ENCODE data around the gene ZNF324.
"Not testable (repeated sequence)": the region's sequence is repeated elsewhere in the genome, so short reads cannot be mapped to it uniquely, and the experiment has no call there.

The ZNF324 gene

DNA sequence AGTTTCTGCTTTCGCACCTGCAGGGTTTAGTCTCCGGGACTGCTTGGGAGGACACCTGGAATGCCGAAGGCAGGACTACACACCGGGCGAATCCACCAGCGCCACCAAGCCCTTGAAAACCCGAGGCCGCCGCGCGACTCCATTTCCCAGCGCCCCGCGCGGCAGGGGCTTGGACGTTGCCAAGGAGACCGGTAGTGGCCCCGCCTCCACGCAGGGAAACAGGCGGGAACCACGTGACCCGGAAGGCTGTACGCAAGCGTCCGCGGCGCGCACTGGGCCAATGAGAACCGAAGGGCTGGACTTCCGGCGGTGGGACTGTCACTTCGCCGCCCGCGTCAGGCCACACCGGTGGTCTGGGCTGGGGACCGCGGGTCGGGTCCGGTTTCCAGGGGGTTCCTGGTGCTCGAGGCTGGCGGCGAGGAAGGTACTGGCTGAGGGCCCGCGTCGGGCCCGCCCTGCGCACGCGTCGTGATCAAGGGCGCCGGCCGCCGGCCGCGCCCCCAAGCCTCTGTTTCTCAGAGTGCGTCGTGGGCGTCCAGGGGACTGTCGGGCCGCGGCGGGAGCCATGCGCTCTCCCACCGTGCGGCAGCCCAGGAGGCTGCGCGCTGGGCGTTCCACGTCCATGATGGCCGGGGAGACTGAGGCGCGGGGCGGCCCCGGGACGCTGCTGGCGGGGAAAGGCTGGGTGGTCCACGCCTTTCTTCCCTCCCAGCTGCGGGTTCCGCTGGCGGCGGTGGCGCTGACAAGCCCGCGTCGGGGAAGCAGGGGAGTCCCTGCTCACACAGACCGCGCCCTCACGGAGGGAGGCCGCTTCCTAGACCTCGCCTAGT, at the start of gene ZNF324:
Gene ZNF324 (plus strand): TSS at position 321 of the 830 bp plus-strand sequence. CDS start 2,106 bp downstream, outside the sequence.
- DNase-seq: peak; percentile 72 to 91

DNA sequence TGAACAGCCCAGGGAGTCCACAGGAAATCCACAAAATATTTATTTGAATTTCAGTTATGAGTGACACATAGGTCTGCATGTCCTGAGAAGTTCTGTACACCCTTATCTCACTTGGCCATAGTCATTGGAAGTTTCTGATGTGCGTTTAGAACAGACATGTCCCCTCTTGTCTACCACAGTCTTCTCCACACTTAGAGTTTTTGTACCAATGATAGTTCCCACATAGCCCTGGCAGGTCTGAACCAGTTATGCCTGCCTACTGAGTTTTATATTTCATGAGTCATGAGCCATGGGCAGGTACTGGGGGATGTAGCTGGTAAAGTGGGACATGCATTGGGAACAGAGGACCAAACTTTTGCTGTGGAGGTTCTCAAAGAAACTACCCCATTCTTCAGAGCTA, 38.3 kb upstream of the ZNF324 start:
- no peak for DNase-seq

DNA sequence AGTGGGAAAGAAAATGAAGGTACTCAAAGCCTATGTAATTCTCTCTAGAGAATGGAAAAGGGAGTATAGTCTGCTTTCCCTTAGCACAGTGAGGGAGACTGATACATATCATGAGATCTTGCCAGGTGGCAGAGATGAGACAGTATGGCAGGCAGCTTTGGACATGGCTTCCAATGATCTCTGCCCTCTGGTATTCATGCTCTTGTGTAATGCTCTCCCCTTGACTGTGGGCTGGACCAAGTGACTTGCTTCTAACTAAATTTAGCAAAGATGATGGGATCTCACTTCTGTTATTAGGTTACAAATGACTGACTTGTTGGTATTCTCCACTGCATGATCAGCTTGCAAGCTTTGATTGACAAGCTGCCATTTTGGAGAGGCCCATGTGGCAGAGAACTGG, 37.1 kb upstream of the ZNF324 start:
- DNase-seq: no peak

DNA sequence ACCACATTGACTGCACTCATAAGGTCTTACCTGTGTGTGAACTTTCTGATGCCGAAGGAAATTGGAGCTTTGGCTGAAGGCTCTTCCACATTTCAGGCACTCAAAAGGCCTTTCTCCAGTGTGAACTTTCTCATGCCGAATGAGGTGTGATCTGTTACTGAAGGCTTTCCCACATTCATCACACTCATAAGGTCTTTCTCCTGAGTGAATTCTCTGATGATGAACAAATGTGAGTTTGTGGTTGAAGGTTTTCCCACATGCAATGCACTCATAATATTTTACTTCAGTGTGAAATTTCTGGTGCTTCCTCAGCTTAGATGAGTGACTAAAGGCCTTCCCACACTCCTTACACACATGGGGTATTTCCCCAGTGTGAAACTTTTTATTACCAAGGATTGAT, 32.7 kb upstream of the ZNF324 start:
- no peak for DNase-seq

DNA sequence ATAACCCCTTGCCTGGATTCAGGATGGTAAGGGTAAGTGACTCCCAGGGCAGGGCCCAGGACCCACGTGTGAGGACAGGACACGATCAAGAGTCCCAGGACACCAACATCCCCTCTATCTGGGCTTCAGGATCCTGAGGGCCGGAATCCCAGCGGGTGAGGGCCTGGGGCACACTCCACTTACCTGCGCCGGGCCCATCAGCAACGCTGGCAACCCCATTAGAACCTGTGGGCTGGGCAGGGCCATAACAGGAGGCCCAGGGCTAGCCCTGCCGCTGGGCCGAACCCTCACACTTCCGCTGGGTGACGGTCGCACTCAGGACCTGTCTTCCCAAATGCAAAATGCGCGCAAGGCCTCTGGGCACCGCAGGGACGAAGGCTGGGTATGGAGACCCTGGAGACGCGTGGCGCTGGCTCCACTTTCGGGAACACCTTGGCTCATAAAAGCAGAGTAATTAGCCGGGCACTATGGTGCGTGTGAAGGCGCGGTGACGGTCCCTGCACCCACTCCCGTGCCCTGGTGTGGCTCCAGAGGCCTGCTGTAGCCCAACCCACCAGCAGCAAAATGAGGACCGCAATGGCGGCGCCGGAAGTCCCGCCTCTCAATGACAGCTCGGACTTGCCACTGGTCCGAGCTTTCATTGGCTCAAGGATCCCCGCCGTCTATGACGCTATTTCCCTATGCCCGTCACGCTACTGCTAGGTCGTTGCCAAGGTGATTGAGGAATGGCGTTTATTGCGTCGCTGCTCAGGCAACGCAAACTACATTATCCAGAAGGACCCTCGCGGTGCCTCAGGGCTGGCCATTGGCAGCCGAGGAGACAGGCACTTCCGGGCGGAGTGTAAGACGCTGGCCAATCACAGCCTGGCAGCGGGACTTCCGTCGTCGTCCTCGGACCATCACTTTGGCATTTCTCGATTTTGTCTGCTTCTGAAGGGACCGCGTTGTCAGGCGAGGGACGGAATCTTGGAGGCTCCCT, 27.0 kb upstream of the ZNF324 start, which contains the start of gene ZNF132:
Gene ZNF132 (minus strand): TSS at position 578 of the 979 bp plus-strand sequence. CDS start 332 bp downstream, at position 246.
- peak; percentile 99 to 100 for DNase-seq

DNA sequence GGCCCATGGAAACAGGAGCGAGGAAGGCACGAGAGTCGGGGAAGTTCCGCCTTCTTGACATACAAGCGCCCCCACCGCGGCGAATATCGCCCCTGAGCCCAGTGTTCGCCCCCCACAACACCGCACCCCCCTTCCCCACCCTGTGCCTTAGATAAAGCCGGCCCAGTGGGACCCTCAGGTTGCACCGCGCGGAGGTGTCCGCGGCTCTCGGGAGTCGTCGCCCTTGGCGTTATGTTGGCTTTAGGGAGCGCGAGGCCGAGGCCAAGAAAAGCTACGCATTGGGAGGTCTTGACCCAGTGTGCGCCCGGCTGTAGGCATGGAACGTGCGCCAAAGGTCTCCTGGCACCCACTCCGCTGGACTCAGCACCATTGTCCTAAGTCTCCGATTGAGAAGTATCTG, 26.3 kb upstream of the ZNF324 start:
- no peak for DNase-seq

DNA sequence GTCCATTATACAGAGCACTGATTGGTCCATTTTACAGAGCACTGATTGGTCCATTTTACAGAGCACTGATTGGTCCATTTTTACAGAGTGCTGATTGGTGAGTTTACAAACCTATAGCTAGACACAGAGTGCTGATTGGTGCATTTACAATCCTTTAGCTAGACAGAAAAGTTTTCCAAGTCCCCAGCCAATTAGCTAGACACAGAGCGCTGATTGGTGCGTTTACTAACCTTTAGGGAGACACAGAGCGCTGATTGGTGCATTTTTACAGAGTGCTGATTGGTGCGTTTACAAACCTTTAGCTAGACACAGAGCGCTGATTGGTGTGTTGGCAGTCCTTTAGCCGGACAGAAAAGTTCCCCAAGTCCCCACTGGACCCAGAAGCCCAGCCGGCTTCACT, 23.9 kb upstream of the ZNF324 start:
- not testable (repeated sequence) for DNase-seq

DNA sequence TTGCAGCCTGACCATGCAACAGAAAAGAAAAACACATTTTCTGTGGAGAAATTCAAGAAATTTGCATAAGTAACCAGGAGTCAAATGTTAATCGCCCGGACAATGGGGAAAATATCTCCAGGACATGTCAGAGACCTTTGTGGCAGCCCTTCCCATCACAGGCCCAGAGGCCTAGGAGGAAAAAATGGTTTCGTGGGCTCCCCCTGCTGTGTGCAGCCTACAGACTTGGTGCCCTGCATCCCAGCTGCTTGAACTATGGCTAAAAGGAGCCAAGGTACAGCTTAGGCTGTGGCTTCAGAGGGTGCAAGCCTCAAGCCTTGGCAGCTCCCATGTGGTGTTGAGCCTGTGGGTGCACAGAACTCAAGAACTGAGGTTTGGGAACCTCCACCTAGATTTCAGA, 18.0 kb upstream of the ZNF324 start:
- DNase-seq: not testable (repeated sequence)

DNA sequence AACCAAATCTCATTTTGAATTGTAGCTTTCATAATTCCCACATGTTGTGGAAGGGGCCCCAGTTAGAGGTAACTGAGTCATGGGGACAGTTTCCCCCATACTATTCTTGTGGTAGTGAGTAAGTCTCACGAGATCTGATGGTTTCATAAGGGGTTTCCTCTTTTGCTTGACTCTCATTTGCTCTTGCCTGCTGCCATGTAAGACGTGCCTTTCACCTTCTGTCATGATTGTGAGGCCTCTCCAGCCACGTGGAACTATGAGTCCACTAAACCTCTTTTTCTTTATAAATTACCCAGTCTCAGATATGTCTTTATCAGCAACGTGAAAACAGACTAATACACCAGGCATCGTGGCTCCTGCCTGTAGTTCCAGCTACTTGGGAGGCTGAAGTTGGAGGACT, 16.9 kb upstream of the ZNF324 start:
- not testable (repeated sequence) for DNase-seq

DNA sequence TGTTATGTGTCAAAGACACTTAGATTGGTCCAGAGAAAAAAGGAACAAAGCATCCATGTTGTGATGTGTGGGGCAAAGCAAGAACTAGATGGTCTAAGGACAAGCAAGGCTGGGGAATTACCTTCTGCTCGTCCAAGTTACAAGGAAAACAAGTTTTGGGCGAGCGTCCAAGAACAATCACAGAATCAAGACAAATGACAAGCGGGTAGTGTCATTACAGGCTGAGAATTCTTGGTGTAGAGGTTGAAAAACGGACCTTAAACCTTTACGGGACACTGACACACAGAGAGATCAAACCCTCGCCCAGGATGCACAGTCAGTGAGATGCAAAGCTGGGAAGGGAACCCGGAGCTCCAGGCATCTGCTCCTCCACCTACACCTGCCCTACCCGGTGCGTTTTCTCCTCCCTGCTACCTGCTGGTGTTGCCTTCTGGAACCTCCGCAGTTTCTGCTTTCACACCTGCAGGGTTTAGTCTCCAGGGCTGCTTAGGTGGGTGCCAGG, 16.0 kb upstream of the ZNF324 start:
- no peak for DNase-seq

DNA sequence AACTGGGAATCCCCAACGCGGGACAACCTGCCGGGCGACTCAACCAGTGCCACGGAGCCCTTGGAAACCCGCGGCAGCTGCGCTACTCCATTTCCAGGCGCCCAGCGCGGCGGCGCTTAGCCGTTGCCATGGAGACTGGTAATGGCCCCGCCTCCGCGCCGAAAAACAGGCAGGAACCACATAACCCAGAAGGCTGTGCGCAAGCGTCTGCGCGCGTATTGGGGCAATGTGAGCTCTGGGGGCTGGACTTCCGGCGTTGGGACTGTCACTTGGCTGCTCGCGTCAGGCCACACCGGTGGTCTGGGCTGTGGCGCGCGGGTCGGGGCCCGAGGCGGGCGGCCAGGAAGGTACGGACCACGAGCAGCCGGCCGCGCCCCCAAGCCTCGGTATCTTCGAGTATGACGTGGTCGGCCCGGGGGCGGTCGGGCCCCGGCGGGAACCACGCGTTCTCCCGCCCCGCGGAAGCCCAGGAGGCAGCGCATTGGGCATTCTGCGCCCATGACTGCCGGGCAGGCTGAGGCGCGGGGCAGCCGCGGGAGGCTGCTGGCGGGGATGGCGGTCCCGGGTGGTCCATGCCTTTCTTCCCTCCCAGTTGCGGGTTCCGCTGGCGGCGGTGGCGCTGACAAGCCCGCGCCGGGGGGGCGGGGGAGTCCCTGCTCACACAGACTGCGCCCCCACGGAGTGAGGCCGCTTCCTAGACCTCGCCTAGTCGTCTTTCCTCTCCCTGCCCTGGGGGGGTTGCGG, 15.3 kb upstream of the ZNF324 start, which contains the start of gene ZNF324B:
Gene ZNF324B (plus strand): TSS at position 265 of the 744 bp plus-strand sequence. CDS start 2,080 bp downstream, outside the sequence.
- peak; percentile 90 to 97 for DNase-seq

DNA sequence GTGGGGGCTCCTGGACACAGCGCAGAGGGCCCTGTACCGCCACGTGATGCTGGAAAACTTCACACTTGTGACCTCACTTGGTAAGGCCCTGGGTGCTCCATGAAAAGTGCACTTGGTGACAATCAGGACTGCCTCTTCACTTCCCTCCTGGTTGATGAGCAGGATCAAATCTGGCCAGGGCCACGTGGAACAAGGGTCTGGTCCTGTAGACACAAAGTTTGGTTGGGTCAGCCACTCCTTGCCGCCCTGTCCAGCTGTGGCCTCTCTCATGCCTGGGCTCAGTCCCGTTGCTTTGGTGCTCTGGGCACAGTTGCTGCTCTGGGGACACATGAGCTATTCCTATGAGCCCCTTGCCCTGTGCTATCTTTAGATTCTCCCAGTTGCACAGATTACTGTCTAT, 13.1 kb upstream of the ZNF324 start:
- DNase-seq: no peak

DNA sequence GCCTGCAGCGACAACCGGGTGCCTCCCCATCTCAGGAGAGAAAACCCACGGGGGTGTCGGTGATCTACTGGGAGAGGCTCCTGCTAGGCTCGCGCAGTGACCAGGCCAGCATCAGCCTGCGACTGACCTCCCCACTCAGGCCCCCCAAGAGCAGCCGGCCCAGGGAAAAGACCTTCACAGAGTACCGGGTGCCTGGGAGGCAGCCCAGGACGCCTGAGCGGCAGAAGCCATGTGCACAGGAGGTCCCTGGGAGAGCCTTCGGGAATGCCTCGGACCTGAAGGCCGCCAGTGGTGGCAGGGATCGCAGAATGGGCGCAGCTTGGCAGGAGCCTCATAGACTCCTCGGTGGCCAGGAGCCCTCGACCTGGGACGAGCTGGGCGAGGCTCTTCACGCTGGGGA, 11.6 kb upstream of the ZNF324 start:
- DNase-seq: no peak

DNA sequence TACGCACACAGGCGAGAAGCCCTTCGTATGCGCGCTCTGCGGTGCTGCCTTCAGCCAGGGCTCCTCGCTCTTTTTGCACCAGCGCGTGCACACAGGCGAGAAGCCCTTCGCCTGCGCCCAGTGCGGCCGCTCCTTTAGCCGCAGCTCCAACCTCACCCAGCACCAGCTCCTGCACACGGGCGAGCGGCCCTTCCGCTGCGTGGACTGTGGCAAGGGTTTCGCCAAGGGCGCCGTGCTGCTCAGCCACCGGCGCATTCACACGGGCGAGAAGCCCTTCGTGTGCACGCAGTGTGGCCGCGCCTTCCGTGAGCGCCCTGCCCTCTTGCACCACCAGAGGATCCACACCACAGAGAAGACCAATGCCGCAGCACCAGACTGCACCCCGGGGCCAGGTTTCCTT, 10.8 kb upstream of the ZNF324 start:
- DNase-seq: no peak

DNA sequence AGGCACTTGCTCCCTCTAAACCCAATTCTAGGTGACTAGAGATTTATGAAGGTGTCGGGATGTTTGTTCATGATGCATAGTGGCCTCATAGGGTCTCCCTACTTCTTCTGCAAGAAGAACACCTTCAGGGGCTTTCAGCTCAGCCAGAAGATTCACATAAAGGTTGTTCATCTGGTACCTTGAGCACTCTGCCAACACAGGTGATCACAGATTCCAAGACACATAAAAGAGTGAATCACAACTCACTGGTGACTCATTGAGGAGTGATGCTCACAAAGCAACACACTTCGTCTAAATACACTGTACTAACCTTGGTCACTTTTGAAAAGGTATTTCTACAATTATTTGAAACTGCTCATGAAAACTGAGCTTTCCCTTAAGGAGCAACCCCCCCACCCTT, 6.8 kb upstream of the ZNF324 start:
- no peak for DNase-seq

DNA sequence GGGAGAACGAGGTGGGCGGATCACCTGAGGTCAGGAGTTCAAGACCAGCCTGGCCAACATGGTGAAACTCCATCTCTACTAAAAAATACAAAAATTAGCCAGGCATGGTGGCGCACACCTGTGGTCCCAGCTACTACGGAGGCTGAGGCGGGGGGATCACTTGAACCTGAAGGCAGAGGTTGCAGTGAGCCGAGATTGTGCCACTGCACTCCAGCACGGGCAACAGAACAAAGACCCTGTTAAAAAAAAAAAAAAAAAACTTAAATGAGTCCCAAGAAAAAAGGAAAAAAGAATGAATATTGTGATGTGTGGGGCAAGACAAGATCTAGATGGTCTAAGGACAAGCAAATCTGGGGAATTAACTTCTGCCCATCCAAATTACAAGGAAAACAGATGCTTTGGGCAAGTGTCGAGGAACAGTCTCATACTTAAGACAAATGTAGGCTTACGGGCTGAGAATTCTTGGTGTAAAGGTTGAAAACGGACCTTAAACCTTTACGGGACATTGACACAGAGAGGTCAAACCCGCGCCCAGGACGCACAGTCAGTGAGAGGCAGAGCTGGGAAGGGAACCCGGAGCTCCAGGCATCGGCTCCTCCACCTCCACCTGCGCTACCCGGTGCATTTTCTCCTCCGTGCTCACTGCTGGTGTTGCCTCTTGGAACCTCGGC, 656 bp upstream of the ZNF324 start:
- no peak for DNase-seq

DNA sequence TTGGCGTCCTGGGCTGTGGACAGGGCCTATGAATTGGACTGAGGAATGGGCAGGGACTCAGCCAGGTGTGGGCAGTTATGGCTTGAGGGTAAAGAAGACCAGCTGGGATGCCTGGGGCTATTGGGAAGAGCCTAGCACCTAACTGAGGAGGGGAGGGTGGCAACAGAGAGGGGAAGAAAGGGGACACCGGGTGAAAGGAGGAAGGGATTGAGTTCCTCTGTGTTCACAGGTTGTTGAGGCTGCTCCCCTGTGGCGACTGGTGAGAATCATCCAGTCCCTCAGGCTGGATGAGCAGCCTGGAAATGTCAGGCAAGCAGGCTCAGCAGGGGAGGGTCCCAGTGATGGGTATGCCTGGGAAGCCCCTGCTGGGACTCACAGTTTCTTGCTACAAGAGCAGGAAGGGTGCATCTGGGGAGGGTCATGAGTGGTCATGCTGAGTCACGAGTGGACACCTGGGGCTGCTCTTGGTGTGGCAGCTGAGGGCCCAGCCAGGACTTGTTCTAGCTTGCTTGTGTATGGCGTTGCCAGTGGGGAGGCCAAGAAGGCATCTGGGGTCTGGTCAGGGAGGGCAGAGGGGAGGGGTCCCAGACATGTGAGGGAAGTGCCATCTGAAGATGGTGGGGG, 1.4 kb downstream of the ZNF324 start:
- no peak for DNase-seq

DNA sequence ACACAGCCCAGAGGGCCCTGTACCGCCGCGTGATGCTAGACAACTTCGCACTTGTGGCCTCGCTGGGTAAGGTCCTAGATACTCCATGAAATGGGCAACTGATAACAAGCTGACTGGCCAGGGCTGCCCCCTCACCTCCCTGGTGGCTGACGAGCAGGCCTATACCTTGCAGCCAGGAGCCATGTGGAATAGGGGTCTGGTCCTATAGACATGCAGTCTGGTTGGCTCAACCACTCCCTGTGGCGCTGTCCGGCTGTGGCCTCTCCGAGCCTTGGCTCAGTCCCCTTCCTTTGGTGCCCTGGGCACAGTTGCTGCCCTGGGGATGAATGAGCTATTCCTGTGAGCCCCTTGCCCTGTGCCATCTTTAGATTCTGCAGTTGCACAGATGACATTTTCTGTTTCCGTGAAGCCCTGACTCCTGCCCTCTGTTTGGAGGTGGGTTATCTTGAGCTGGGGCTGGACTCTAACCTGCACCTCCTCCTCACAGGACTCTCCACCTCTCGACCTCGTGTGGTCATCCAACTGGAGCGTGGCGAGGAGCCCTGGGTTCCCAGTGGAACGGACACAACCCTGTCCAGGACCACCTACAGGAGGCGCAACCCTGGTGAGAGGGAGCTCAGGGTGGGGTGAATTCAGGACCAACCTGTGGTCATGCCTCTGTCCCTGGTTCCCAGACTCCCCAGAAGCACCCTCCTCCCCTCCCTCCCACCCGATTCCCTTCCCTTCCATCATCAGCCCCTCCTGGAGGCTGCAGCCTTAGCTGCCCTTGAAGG, 2.5 kb downstream of the ZNF324 start:
- DNase-seq: no peak

DNA sequence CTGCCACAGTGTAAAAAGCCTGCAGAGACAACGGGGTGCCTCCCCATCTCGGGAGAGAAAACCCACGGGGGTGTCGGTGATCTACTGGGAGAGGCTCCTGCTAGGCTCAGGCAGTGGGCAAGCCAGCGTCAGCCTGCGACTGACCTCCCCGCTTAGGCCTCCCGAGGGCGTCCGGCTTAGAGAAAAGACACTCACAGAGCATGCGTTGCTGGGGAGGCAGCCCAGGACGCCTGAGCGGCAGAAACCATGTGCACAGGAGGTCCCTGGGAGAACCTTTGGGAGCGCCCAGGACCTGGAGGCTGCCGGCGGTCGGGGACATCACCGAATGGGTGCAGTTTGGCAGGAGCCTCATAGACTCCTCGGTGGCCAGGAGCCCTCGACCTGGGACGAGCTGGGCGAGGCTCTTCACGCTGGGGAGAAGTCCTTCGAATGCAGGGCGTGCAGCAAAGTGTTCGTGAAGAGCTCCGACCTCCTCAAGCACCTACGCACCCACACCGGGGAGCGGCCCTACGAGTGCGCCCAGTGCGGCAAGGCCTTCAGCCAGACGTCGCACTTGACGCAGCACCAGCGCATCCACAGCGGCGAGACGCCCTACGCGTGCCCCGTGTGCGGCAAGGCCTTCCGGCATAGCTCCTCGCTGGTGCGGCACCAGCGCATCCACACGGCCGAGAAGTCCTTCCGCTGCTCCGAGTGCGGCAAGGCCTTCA, 4.1 kb downstream of the ZNF324 start:
- not testable (repeated sequence) for DNase-seq

DNA sequence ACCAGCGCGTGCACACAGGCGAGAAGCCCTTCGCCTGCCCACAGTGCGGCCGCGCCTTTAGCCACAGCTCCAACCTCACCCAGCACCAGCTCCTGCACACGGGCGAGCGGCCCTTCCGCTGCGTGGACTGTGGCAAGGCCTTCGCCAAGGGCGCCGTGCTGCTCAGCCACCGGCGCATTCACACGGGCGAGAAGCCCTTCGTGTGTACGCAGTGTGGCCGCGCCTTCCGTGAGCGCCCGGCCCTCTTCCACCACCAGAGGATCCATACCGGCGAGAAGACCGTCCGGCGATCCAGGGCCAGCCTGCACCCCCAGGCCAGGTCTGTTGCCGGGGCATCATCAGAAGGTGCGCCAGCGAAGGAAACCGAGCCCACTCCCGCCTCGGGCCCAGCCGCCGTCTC, 4.9 kb downstream of the ZNF324 start:
- DNase-seq: no peak

Data from cerebellar nuclear complex (tissue), 1 donor.